Osteocyte (in vitro differentiated cells): ENCODE data around the gene KAZN. TPM values are rescaled to one million over a fixed set of nuclear protein-coding genes. Genes with fewer than 3 reads are reported as not detected.

Source experiments
- DNase-seq: peaks from one replicate; pipeline ENCODE4 v3.0.0; 2021; ENCODE audit warnings: mixed read lengths; ENCODE audit not compliant: unreplicated experiment; ENCODE audit errors: extremely low spot score
- H3K27ac Mint-ChIP-seq: one replicate; pipeline ENCODE4 v1.8.0; 2021; ENCODE audit warnings: mild to moderate bottlenecking, mixed read lengths; ENCODE audit not compliant: unreplicated experiment
- H3K27me3 Mint-ChIP-seq: one replicate; pipeline ENCODE4 v1.8.0; 2021; ENCODE audit warnings: mixed read lengths; ENCODE audit not compliant: unreplicated experiment
- H3K36me3 Mint-ChIP-seq: one replicate; pipeline ENCODE4 v1.8.0; 2021; ENCODE audit warnings: mixed read lengths; ENCODE audit not compliant: unreplicated experiment
- H3K4me1 Mint-ChIP-seq: one replicate; pipeline ENCODE4 v1.8.0; 2021; ENCODE audit warnings: mixed read lengths; ENCODE audit not compliant: unreplicated experiment
- H3K4me3 Mint-ChIP-seq: one replicate; pipeline ENCODE4 v1.8.0; 2021; ENCODE audit warnings: mild to moderate bottlenecking, moderate library complexity, mixed read lengths; ENCODE audit not compliant: unreplicated experiment
- H3K9me3 Mint-ChIP-seq: one replicate; pipeline ENCODE4 v1.8.0; 2021; ENCODE audit warnings: mixed read lengths; ENCODE audit not compliant: unreplicated experiment
- total RNA-seq: library from RNA; stranded (reverse); gene quantifications from 2 replicates; pipeline ENCODE4 v1.2.1, GENCODE V29; 2021
- TF ChIP-seq, protein P1 (sequence below): fragments of 200-600 bp; sonication (generic); IDR thresholded peaks from 2 replicates; pipeline ENCODE4 v1.5.0; 2021; ENCODE audit warnings: antibody characterized with exemption, mild to moderate bottlenecking, moderate library complexity

Gene KAZN
- total RNA-seq, 1 donor from 2014 or later, result 47.1 TPM

DNA sequence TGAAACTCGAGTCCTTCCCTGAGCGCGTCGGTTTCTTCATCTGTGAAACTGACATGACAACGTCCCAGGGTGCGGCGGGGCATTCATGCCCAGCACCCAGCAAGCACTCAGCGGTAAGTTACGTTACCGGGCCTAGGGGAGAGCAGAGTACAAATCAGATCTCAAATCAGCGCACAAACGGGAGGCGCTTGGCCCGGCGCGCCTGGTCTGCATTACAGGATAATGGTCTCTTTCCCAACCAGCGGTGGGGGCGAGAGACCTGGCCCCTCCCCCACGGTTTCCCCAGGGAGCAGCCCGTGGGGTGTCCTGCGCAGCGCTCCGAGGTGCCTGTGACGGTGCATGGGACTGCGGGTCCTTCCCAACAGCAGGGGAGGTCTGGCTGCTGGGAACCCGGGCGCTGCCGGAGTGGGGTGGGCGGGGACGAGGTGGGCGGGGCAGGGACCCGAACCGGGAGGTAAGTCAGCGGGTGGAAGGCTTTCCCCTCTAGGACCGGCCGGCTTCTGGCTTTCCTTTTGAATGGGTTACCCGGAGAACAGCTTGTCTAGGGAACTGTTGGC, 556.1 kb downstream of the KAZN start:
- no peaks in the 10 kb centered on the region for H3K9me3 Mint-ChIP-seq
- H3K27me3 Mint-ChIP-seq, result peaks cover 19% of the 10 kb centered on the region
- DNase-seq, result no peak
- no peaks in the 10 kb centered on the region for H3K36me3 Mint-ChIP-seq
- peak overlapping the region; percentile 55 for H3K4me3 Mint-ChIP-seq
- no peak overlapping the region for H3K27ac Mint-ChIP-seq
- TF ChIP-seq, protein P1, sequence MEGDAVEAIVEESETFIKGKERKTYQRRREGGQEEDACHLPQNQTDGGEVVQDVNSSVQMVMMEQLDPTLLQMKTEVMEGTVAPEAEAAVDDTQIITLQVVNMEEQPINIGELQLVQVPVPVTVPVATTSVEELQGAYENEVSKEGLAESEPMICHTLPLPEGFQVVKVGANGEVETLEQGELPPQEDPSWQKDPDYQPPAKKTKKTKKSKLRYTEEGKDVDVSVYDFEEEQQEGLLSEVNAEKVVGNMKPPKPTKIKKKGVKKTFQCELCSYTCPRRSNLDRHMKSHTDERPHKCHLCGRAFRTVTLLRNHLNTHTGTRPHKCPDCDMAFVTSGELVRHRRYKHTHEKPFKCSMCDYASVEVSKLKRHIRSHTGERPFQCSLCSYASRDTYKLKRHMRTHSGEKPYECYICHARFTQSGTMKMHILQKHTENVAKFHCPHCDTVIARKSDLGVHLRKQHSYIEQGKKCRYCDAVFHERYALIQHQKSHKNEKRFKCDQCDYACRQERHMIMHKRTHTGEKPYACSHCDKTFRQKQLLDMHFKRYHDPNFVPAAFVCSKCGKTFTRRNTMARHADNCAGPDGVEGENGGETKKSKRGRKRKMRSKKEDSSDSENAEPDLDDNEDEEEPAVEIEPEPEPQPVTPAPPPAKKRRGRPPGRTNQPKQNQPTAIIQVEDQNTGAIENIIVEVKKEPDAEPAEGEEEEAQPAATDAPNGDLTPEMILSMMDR, result no peak
- H3K4me1 Mint-ChIP-seq, result peaks cover 15% of the 10 kb centered on the region

DNA sequence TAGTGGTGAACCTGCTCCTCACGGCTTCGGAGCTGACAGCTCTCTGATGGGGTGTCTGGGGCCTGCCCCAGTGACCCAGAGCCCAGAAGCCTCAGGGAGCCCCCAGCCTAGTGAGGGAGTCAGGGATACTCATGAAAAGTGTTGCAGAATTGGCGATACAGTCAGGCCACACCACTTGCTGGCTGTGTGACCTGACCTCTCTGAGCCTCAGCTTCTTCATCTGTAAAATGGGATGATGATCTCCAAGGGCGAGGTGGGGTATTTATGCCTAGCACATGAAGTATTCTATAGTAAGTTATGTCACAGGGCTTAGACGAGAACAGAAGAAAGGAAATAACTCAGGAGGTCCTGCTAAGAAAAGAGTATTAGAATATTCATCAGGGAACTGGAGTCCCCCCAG, 556.7 kb downstream of the KAZN start:
- peaks cover 15% of the 10 kb centered on the region for H3K4me1 Mint-ChIP-seq
- no peak for DNase-seq
- TF ChIP-seq, protein P1, result no peak
- H3K4me3 Mint-ChIP-seq, result no peak overlapping the region
- H3K27me3 Mint-ChIP-seq, result peaks cover 13% of the 10 kb centered on the region
- no peak overlapping the region for H3K27ac Mint-ChIP-seq
- no peaks in the 10 kb centered on the region for H3K9me3 Mint-ChIP-seq
- no peaks in the 10 kb centered on the region for H3K36me3 Mint-ChIP-seq

DNA sequence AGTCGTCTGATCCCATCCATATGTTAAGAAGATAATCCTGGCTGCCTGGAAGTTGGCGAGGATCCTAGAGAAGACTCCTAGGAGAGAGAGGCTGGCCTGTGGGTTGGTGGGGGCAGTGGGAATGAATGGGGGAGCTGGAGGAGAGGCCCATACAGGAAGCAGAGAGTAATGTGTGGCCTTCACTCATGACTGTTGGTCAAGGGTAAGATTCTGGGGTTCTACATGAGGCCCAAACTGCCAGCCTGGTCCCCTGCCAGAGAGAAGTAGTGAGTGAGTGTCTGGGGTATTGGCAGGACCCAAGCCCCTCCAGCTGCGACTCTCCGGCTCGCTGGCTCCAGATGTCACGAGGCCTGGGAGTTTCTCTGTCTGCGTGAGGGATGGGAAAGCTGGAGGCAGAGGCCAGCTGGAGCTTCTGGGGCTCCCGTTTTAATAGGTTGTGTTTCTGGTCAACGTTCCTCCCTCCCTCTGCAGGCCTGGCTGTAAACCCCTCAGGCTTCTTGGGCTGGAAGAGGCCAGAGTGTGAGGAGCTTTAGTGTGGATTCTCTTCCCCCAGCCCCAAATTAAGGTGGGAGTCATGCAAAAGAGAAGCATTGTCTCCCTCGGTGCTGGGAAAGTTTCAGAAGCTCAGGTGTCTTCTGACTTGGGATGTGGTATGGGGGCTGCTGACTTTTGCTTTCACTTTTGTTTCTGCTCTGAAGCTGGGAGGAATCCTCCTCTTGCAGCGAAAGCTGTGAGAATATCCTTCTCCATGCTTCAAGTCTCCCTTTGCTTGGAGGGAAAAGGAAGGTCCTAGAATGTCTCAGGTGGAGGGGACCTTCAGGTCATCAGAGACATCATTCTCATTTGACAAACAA, 557.6 kb downstream of the KAZN start:
- Mint-ChIP-seq H3K4me3 (peak overlapping the region; percentile 4), H3K27ac (no peak overlapping the region), H3K4me1 (peaks cover 15% of the 10 kb centered on the region), H3K36me3 (no peaks in the 10 kb centered on the region), H3K27me3 (peaks cover 5% of the 10 kb centered on the region), H3K9me3 (no peaks in the 10 kb centered on the region)
- TF ChIP-seq, protein P1, result no peak
- no peak for DNase-seq

DNA sequence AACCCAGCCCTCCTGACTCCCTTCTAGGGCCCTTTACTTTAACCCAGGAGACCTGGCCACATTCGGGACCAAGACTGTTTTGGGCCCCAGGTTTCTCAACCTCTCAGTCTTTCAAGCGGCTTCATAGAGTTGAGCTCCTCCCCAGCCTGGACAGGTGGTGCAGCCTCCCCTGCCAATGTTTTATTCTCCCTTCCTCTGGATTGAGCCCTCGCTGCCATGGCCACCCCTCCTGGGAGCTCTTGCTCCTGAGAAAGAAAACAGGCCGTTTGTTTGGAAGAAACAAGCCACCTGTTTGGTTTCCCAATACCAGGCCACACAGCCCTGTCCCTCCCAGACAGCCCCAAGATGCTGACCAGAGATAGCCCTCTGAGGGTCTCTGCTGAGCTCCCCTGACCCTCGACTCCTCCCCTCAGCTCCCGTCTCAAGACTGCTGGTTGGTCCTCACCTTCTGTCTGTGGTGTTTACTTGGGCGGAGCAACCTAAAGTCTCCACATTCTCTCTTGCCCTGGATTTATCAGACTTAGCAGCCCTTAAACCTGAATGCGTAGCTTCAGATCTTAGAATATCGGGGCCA, 558.4 kb downstream of the KAZN start:
- H3K27ac Mint-ChIP-seq, result no peak overlapping the region
- peaks cover 2% of the 10 kb centered on the region for H3K27me3 Mint-ChIP-seq
- H3K36me3 Mint-ChIP-seq, result no peaks in the 10 kb centered on the region
- peaks cover 15% of the 10 kb centered on the region for H3K4me1 Mint-ChIP-seq
- no peak overlapping the region for H3K4me3 Mint-ChIP-seq
- DNase-seq, result no peak
- H3K9me3 Mint-ChIP-seq, result no peaks in the 10 kb centered on the region
- TF ChIP-seq, protein P1, result no peak
